GM23338 (cell line): ENCODE measurements around the gene RGL2. TPM values are rescaled to one million over a fixed set of nuclear protein-coding genes. Genes with fewer than 3 reads are reported as not detected.
"Not testable (repeated sequence)": the region's sequence is repeated elsewhere in the genome, so short reads cannot be mapped to it uniquely, and the experiment has no call there.

Experiments used
- ATAC-seq: fragments of 200-7000 bp; cut with Tn5 transposase; 3 replicates; pipeline ENCODE4 v1.9.1; 2020
- DNase-seq: peaks from one replicate; pipeline ENCODE4 v3.0.0-alpha.2; 2015; ENCODE audit warnings: low spot score
- H2AFZ ChIP-seq: fragments of 200-600 bp; sonication (generic); 2 replicates; pipeline ENCODE4 v1.8.0; 2016; ENCODE audit warnings: antibody characterized with exemption, mild to moderate bottlenecking, moderate library complexity
- H3F3A ChIP-seq: fragments of 200-600 bp; sonication (generic); replicated peaks from 2 replicates; pipeline ENCODE4 v1.8.0; 2017; ENCODE audit warnings: antibody characterized with exemption, mixed run types, low read depth
- H3K27ac ChIP-seq: fragments of 200-600 bp; sonication (generic); 2 replicates; pipeline ENCODE4 v1.6.1; 2016; ENCODE audit warnings: low read depth
- H3K27me3 ChIP-seq: fragments of 200-600 bp; sonication (generic); 2 replicates; pipeline ENCODE4 v1.8.0; 2016; ENCODE audit warnings: mild to moderate bottlenecking, mixed run types, moderate library complexity; ENCODE audit not compliant: insufficient read depth
- H3K36me3 ChIP-seq: fragments of 200-600 bp; sonication (generic); 2 replicates; pipeline ENCODE4 v1.8.0; 2016; ENCODE audit warnings: mild to moderate bottlenecking; ENCODE audit not compliant: insufficient read depth
- H3K4me1 ChIP-seq: fragments of 200-600 bp; sonication (generic); 2 replicates; pipeline ENCODE4 v1.8.0; 2016; ENCODE audit warnings: mild to moderate bottlenecking, moderate library complexity; ENCODE audit not compliant: insufficient read depth
- H3K4me2 ChIP-seq: fragments of 200-600 bp; sonication (generic); 2 replicates; pipeline ENCODE4 v1.7.1; 2017; ENCODE audit warnings: mixed run types
- H3K4me3 ChIP-seq: fragments of 200-600 bp; sonication (generic); 2 replicates; pipeline ENCODE4 v1.6.1; 2016; ENCODE audit warnings: mixed run types
- H3K79me2 ChIP-seq: fragments of 200-600 bp; sonication (generic); replicated peaks from 2 replicates; pipeline ENCODE4 v1.8.0; 2017; ENCODE audit warnings: mild to moderate bottlenecking; ENCODE audit not compliant: insufficient read depth
- H3K9me2 ChIP-seq: fragments of 200-600 bp; sonication (generic); 2 replicates; pipeline ENCODE4 v1.8.0; 2017; ENCODE audit not compliant: insufficient read depth
- H4K20me1 ChIP-seq: fragments of 200-600 bp; sonication (generic); replicated peaks from 2 replicates; pipeline ENCODE4 v1.8.0; 2017; ENCODE audit warnings: mild to moderate bottlenecking; ENCODE audit not compliant: insufficient read depth
- H3K27ac Mint-ChIP-seq: 2 replicates; pipeline ENCODE4 v1.8.0; 2020; ENCODE audit warnings: inconsistent platforms, mild to moderate bottlenecking, moderate library complexity, mixed read lengths
- H3K27me3 Mint-ChIP-seq: 3 replicates; pipeline ENCODE4 v1.8.0; 2022; ENCODE audit warnings: low read depth, mild to moderate bottlenecking, moderate library complexity, mixed read lengths, inconsistent platforms; ENCODE audit not compliant: insufficient read depth, poor library complexity
- H3K36me3 Mint-ChIP-seq: 3 replicates; pipeline ENCODE4 v1.8.0; 2021; ENCODE audit warnings: low read depth, mild to moderate bottlenecking, inconsistent platforms, moderate library complexity, mixed read lengths
- H3K4me1 Mint-ChIP-seq: 3 replicates; pipeline ENCODE4 v1.8.0; 2020; ENCODE audit warnings: mild to moderate bottlenecking, inconsistent platforms, mixed read lengths
- H3K4me3 Mint-ChIP-seq: 3 replicates; pipeline ENCODE4 v1.8.0; 2021; ENCODE audit warnings: moderate library complexity, mild to moderate bottlenecking, inconsistent platforms, mixed read lengths
- H3K9me3 Mint-ChIP-seq: 3 replicates; pipeline ENCODE4 v1.8.0; 2020; ENCODE audit warnings: moderate library complexity, mild to moderate bottlenecking, inconsistent platforms, mixed read lengths
- CREB1 ChIP-seq: fragments of 250-450 bp; sonication (Bioruptor Pico); IDR thresholded peaks from 2 replicates; pipeline ENCODE4 v1.5.0; 2020; ENCODE audit warnings: low read depth, mild to moderate bottlenecking, moderate library complexity
- JUNB ChIP-seq: IDR thresholded peaks from one replicate; pipeline ENCODE4 v1.6.1; 2016; ENCODE audit warnings: antibody characterized with exemption; ENCODE audit not compliant: unreplicated experiment
- NANOG ChIP-seq: IDR thresholded peaks from 2 replicates; pipeline ENCODE4 v1.6.1; 2016; ENCODE audit warnings: antibody characterized with exemption, borderline replicate concordance
- STAT1 ChIP-seq: IDR thresholded peaks from one replicate; pipeline ENCODE4 v1.6.1; 2016; ENCODE audit warnings: antibody characterized with exemption; ENCODE audit not compliant: unreplicated experiment
- ZNF114 ChIP-seq: fragments of 250-450 bp; sonication (Bioruptor Pico); IDR thresholded peaks from 2 replicates; pipeline ENCODE4 v1.5.0; 2020; ENCODE audit warnings: mild to moderate bottlenecking, moderate library complexity
- polyA plus RNA-seq: library from polyadenylated mRNA; unstranded; fragments of >200 nt; fragmentation: Nextera tagmentation; extraction: Ambion mirVana; gene quantifications from 2 replicates; pipeline ENCODE4 v1.2.1, GENCODE V29; 2016
- total RNA-seq: library from RNA; depleted of rRNA; stranded (reverse); fragments of >200 nt; shearing (Covaris generic); gene quantifications from 2 replicates; pipeline ENCODE4 v1.2.3, GENCODE V29; 2014
- TF ChIP-seq, protein P1 (sequence below): IDR thresholded peaks from one replicate; pipeline ENCODE4 v1.6.1; 2018; ENCODE audit warnings: antibody characterized with exemption; ENCODE audit not compliant: unreplicated experiment
- TF ChIP-seq, protein P2 (sequence below), 2 experiments: fragments of 200-600 bp in 1 of 2; sonication (generic) in 1 of 2; conservative IDR thresholded peaks; 2 replicates each; pipeline versions ENCODE4 v1.5.1 to v1.6.1; 2016 to 2017; ENCODE audit warnings: antibody characterized with exemption in 2 of 2, low read depth in 2 of 2, mild to moderate bottlenecking in 2 of 2, moderate library complexity in 1 of 2

RGL2 gene
- total and polyA plus RNA-seq, 2 experiments from 2014 or later: 28.0 to 52.2 TPM

DNA sequence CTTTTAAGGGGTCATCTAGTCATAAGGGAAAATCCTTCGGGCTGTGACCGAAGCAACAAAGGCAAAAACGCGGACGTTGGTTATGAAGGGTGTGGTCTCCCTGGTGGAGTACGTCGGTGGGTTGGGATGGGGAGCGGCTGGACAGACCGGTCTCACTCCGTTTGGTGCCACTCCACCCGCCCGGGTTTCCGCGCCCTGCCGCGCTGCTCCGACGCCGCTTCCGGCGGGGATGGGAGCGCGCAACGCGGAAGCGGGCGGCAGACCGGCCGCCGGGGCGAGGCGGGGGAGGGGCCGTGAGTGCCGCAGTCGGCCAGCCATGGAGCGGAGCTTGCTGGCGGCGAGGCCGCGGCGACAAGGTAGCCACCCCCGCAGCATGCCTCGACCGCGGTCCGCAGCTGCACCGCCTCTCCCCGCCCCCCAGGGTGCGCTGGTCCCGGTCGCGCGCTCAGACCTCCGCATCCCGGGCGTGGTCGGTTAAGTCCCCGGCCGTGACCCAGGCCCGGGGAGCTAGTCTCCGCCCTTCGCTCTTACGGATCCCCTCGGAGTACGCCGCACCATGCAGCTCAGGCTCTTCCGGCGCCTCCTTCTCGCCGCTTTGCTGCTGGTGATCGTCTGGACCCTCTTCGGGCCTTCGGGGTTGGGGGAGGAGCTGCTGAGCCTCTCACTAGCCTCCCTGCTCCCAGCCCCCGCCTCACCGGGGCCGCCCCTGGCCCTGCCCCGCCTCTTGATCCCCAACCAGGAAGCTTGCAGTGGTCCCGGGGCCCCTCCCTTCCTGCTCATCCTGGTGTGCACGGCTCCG lies 21.7 kb downstream of the RGL2 start, which contains the start of gene B3GALT4 (continued):
- TF ChIP-seq, protein P1, sequence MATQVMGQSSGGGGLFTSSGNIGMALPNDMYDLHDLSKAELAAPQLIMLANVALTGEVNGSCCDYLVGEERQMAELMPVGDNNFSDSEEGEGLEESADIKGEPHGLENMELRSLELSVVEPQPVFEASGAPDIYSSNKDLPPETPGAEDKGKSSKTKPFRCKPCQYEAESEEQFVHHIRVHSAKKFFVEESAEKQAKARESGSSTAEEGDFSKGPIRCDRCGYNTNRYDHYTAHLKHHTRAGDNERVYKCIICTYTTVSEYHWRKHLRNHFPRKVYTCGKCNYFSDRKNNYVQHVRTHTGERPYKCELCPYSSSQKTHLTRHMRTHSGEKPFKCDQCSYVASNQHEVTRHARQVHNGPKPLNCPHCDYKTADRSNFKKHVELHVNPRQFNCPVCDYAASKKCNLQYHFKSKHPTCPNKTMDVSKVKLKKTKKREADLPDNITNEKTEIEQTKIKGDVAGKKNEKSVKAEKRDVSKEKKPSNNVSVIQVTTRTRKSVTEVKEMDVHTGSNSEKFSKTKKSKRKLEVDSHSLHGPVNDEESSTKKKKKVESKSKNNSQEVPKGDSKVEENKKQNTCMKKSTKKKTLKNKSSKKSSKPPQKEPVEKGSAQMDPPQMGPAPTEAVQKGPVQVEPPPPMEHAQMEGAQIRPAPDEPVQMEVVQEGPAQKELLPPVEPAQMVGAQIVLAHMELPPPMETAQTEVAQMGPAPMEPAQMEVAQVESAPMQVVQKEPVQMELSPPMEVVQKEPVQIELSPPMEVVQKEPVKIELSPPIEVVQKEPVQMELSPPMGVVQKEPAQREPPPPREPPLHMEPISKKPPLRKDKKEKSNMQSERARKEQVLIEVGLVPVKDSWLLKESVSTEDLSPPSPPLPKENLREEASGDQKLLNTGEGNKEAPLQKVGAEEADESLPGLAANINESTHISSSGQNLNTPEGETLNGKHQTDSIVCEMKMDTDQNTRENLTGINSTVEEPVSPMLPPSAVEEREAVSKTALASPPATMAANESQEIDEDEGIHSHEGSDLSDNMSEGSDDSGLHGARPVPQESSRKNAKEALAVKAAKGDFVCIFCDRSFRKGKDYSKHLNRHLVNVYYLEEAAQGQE: no peak
- TF ChIP-seq ZNF114 (CRISPR knock-in tag): no peak
- TF ChIP-seq, protein P2, sequence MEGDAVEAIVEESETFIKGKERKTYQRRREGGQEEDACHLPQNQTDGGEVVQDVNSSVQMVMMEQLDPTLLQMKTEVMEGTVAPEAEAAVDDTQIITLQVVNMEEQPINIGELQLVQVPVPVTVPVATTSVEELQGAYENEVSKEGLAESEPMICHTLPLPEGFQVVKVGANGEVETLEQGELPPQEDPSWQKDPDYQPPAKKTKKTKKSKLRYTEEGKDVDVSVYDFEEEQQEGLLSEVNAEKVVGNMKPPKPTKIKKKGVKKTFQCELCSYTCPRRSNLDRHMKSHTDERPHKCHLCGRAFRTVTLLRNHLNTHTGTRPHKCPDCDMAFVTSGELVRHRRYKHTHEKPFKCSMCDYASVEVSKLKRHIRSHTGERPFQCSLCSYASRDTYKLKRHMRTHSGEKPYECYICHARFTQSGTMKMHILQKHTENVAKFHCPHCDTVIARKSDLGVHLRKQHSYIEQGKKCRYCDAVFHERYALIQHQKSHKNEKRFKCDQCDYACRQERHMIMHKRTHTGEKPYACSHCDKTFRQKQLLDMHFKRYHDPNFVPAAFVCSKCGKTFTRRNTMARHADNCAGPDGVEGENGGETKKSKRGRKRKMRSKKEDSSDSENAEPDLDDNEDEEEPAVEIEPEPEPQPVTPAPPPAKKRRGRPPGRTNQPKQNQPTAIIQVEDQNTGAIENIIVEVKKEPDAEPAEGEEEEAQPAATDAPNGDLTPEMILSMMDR (conservative IDR thresholded peaks at IDR 0.05; ENCODE audit: low read depth in 2 of 2): peak; percentile 20 to 38

DNA sequence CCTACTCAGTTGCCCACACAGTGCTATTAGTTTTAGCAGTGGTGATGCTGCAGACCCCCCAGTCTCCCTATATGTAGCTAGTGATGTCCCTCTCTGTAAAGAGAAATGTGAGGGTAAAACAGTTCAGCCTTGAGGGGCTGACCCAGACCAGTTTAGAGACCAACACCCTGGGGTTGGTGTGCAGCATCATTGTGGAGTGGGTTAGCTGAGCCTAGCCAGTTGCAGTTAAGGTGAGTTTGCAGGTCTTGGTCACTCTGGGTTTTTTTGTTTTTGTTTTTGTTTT lies 22.2 kb downstream of the RGL2 start:
- Histone ChIP-seq H3K27ac (peak overlapping the region; percentile 96), H3F3A (peaks cover 74% of the 10 kb centered on the region), H2AFZ (no peak overlapping the region), H3K27me3 (no peaks in the 10 kb centered on the region), H3K9me2 (no peaks in the 10 kb centered on the region), H3K4me2 (peak overlapping the region; percentile 100), H3K4me3 (peak overlapping the region; percentile 99), H4K20me1 (peaks cover 44% of the 10 kb centered on the region), H3K36me3 (peaks cover 42% of the 10 kb centered on the region), H3K79me2 (peaks cover 40% of the 10 kb centered on the region), H3K4me1 (peaks cover 48% of the 10 kb centered on the region)
- DNase-seq (no peak), ATAC-seq (no peak; the same call in 2 of the 3 replicates)
- H3K27ac Mint-ChIP-seq: peak overlapping the region; percentile 87
- peaks cover 35% of the 10 kb centered on the region for H3K27me3 Mint-ChIP-seq
- peak overlapping the region; percentile 97 for H3K4me3 Mint-ChIP-seq
- peaks cover 40% of the 10 kb centered on the region for H3K4me1 Mint-ChIP-seq
- TF ChIP-seq ZNF114 (CRISPR knock-in tag) (no peak), JUNB (no peak), NANOG (no peak), CREB1 (CRISPR knock-in tag) (no peak), STAT1 (no peak)
- TF ChIP-seq, protein P2 (conservative IDR thresholded peaks at IDR 0.05; ENCODE audit: low read depth in 2 of 2): no peak
- TF ChIP-seq, protein P1: no peak
- H3K9me3 Mint-ChIP-seq: peaks cover 5% of the 10 kb centered on the region; the same call in 1 of the 3 replicates
- H3K36me3 Mint-ChIP-seq: peaks cover 83% of the 10 kb centered on the region

DNA sequence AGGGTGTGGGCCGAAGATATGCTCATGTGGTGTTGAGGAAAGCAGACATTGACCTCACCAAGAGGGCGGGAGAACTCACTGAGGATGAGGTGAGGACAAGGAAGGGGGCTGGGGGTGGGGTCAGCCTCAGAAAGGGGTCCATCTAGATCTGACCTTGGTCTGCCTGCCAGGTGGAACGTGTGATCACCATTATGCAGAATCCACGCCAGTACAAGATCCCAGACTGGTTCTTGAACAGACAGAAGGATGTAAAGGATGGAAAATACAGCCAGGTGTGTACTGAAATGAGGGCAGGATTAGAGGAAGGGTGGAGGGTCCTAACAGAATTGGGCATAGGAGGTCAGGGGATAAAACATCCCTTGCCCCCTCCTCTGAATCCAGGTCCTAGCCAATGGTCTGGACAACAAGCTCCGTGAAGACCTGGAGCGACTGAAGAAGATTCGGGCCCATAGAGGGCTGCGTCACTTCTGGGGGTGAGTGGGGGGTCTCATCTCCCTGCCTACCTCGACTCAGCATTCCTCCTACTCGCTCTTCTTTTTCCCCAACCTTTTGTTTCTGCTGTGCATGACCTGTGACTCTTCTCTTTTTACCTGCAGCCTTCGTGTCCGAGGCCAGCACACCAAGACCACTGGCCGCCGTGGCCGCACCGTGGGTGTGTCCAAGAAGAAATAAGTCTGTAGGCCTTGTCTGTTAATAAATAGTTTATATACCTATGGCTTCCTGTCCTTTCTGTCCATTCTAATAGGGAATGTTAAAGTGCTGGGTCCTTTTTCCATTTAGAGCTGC lies 22.8 kb downstream of the RGL2 start:
- not testable (repeated sequence) for H3K27me3 ChIP-seq, H2AFZ ChIP-seq, ATAC-seq, H3K9me2 ChIP-seq, H3K9me3 Mint-ChIP-seq, DNase-seq
- peak overlapping the region; percentile 99 for H3K4me3 ChIP-seq
- H3K4me1 ChIP-seq: peaks cover 48% of the 10 kb centered on the region
- peak overlapping the region; percentile 100 for H3K4me2 ChIP-seq
- peaks cover 44% of the 10 kb centered on the region for H4K20me1 ChIP-seq
- H3K27ac ChIP-seq: peak overlapping the region; percentile 96
- H3K27ac Mint-ChIP-seq: peak overlapping the region; percentile 87
- peaks cover 41% of the 10 kb centered on the region for H3K79me2 ChIP-seq
- peaks cover 74% of the 10 kb centered on the region for H3F3A ChIP-seq
- H3K27me3 Mint-ChIP-seq: peaks cover 36% of the 10 kb centered on the region
- H3K36me3 Mint-ChIP-seq: peaks cover 78% of the 10 kb centered on the region
- peak overlapping the region; percentile 97 for H3K4me3 Mint-ChIP-seq
- H3K4me1 Mint-ChIP-seq: peaks cover 40% of the 10 kb centered on the region
- peaks cover 42% of the 10 kb centered on the region for H3K36me3 ChIP-seq
